GM18520 (cell line): ENCODE data around the gene OR4C6.

ENCODE experiments used
- ATAC-seq: cut with Tn5 transposase; IDR thresholded peaks from one replicate; pipeline ENCODE4 v1.9.1; 2021; ENCODE audit not compliant: unreplicated experiment

The OR4C6 gene

DNA sequence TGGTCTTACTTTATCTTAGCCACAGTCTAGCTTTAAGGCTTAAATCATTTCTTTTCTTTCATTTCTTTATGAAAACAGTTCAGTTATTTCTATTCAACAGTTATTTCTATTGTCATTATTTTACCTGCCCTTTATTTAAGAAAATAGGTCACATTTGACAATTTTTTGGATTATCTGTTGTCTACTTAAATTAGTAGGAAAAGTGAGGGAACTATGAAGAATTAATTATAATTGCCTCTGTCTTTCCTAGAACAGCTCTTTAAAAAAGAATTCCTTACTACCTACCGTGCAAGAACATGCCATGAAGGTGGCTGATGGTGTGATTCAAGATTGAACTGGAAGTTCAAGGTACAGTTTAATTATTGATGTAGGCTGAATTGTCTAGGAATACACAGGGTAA, at the start of gene OR4C6:
OR4C6 (plus strand) TSS at position 301 of the 400 bp plus-strand sequence. CDS start 2,966 bp downstream, outside the sequence.
- ATAC-seq: no peak

- ATAC-seq: no peak
Measured at GRCh38 chr11:55624531-55624930, 37.5 kb upstream of the OR4C6 start.

DNA sequence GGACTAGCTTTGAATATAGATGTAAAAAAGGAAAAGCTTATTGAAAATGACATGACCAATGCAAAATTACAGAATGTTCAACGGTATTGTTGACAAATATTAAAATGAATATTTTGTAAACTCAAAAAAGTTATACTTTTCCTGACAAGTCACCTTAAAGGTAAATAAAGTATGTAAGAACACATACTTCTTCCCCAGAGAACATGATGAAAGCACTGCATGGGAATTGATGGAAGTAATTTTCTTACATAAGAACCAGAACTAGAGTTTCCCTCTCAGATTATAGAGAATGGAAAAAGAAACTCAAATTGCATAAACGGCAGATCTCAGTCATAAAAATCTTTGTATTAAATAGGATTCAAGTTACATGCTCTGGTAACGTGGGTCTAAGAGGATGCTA, 27.2 kb upstream of the OR4C6 start, which contains the start of gene OR4P4:
OR4P4 (plus strand) TSS at position 301 of the 400 bp plus-strand sequence.
- ATAC-seq: no peak

- no peak for ATAC-seq
Measured at GRCh38 chr11:55648027-55648426, 14.0 kb upstream of the OR4C6 start, which contains the start of gene OR4S2. Gene OR4S2, plus strand, starts transcription at chr11:55648327. Its CDS starts 2,577 bp downstream, at chr11:55650904.

DNA sequence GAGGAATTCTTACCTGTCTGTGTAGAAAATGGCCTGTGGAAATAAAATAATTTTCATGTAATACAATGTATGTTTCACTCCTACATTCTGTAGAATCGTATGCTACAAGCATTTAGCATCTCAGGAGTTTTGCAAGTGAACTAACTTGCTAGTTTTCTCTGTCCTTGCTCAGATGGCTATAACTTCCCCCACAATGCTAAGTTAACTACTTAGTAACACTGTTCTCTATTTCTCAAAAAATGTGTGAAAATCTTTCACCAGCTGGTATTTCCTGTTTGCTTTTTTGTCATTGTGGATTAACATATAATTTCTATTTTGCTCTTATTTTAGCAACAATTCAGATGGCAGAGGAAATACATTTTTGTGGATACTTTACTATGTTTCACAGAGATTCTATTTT, 9.4 kb upstream of the OR4C6 start:
- peak; percentile 59 for ATAC-seq

DNA sequence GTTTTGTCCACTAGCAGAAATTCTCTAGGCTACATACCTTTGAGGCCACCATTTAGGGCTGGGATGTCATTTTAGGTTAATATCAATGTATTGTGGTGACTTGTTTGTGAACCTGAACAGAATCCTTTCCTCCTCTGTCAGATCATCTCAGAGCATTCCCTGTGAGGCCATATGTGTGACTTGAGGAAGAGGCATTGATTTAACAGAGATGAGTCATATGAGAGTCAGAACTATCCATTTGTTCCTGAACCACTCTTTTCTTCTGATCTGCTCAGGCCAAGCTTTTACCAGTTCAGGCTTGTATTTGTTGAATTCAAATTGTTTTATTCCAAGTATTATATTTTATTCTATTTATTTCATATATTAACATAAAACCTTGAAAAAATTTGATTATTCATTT, 6.9 kb upstream of the OR4C6 start:
- no peak for ATAC-seq

GRCh38 chr11:55658031-55658573, 3.9 kb upstream of the OR4C6 start:
- peak; percentile 92 for ATAC-seq

DNA sequence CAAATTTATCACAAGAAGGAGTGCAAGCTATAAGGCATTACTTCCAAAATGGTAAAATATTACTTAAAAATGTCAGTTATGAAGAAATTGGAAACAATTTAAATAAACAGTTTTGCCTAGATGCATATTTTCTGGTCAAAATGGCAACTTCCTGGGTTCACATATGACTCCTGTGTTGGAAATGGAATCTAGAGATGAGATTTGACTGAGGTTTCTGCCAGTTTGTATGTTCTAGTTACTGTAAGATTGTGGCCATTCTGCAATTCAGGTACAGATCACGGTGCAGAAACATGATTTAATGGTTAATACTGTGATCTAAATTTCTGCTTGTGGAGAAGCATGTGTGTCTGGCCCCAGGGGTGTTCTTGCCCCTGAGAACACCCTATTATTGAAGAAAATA, 3.4 kb upstream of the OR4C6 start:
- peak; percentile 39 for ATAC-seq

- no peak for ATAC-seq
Measured at GRCh38 chr11:55669376-55669775, 7.4 kb downstream of the OR4C6 start.

DNA sequence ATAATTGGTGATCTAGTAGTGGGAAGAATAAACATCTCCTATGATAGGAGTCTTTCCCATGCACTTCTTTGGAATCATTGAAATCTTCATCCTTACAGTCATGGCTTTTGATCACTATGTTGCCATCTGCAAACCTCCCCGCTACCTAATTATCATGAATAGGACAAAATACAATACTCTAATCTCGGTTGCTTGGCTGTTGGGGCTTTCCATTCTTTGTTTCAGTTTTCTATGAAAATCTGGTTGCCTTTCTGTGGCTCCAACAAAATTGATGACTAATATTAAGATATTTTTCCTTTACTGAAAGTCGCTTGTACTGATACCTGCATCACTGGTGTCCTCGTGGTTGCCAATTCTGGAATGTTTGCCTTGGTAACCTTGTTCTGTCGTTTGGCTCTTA, 11.9 kb downstream of the OR4C6 start:
- ATAC-seq: no peak

DNA sequence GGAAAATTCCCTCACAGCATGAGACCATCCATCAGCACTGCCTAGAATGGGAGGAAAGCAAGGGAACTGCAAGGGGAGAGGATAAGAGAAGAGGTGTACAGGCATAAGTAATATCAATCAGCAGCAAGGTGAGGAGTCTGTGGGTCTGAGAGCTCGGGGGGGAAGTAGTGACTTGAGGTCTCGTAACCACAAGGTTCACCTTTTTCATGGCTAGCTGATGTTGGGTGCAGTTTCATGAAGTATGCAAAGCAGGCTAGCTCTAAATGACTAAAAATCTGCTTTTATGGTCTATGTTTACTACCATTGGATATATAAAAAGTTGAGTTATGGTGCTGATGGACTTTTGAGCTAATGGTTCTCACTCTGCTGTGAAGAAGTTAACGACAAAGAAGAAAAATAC, 35.8 kb downstream of the OR4C6 start:
- peak; percentile 93 for ATAC-seq

DNA sequence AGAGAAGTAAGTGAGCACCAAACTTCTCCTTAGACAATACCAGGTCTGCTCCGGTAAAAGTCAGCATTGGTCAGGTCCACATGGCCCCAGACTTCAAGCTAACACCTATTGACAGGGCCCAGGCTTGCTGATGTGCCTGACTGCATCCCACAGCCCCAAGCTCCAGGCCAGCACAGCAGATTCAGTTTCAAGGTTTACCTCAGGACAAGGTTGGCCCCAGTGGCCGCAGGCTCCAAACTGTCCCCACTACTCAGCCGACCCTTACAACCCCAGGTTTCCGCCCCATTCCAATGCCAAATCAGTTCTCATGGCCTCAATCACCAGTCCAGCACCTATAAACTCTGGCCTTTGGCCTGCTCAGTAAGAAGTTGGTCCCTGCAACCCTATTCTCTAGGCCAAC, 39.4 kb downstream of the OR4C6 start:
- no peak for ATAC-seq

DNA sequence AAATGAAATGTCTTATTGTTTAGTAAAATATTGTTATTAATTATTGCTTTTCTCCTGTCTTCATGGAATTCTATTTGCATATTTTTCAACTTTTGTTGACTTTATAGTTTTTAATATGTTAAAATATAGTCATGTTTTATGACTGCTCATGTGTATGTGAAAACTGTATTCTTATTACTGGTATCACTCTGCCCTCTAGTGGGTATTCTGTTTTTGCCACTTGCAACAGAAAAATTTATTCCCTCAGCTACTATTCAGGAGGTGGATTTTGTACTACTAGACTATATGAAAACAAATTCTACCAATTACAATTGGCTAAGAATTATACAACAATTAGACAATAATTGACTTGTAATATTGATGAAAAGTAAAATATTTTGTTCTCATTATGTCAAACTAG, 45.0 kb downstream of the OR4C6 start:
- ATAC-seq: no peak

GRCh38 chr11:55714982-55715888, 53.2 kb downstream of the OR4C6 start:
- peak; percentile 71 for ATAC-seq
